ENCODE results near the gene TRPM1.

GRCh38 chr15:31023841-31024240 is 77.7 kb downstream of the TRPM1 start:
- no peak for TF ChIP-seq CTCF (IDR thresholded peaks at IDR 0.05)
- no peak for TF ChIP-seq POLR2A (IDR thresholded peaks at IDR 0.05)
